Stimulated activated CD4-positive, alpha-beta T cell treated with anti-CD3 and anti-CD28 coated beads, Interleukin-1b, Interleukin-23, amount 100 ng/mL, for 48 hours (primary cell): ENCODE data around the gene EFHC1.
"Not testable (repeated sequence)": the region's sequence is repeated elsewhere in the genome, so short reads cannot be mapped to it uniquely, and the experiment has no call there.

Experiments used
- DNase-seq: peaks from one replicate; pipeline ENCODE4 v3.0.0-alpha.2; 2020

EFHC1 gene

DNA sequence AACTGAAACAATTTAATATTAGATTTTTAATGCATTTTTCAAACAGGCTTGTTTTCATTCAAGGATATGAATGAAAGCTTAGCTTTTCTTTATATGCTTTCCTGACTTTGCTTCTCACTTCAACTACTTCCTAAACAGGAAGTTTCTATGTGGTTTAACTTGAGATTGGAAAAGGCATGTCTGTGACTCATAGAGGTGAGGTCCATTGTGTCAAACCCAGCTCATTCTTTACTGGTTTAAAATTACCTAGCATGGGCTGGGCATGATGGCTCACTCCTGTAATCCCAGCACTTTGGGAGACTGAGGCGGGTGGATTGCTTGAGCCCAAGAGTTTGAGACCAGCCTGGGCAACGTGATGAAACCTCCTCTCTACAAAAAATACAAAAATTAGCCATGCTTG, 34.4 kb downstream of the EFHC1 start:
- DNase-seq: no peak

DNA sequence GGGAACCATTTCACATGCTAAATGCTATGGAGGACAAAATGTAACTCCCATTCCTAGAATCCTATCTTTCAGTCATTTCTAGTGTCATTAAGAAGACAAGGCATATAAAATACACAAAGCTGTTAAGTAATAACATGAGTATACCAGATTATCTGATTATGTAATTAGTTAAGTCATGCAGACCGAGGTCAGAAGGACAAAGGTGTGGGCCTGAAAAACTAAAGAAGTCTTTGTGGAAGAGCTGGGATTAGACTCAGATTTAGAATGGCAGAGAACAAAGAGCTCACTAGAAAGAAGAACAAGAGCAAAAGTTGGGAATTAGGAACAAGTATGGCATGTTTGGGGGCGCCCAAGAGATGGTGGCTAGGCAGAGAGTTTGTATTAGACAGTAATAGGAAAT, 37.0 kb downstream of the EFHC1 start:
- DNase-seq: no peak

DNA sequence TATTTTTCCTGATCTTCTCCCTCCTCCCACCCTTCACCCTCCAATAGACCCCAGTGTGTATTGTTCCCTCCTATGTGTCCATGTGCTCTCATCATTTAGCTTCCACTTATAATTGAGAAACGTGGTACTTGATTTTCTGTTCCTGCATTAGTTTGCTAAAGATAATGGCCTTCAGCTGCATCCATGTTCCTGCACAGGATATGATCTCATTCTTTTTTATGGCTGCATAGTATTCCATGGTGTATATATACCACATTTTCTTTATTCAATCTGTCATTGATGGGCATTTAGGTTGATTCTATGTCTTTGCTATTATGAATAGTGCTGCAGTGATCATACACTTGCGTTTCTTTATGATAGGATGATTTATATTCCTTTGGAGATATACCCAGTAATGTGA, 41.1 kb downstream of the EFHC1 start:
- not testable (repeated sequence) for DNase-seq

DNA sequence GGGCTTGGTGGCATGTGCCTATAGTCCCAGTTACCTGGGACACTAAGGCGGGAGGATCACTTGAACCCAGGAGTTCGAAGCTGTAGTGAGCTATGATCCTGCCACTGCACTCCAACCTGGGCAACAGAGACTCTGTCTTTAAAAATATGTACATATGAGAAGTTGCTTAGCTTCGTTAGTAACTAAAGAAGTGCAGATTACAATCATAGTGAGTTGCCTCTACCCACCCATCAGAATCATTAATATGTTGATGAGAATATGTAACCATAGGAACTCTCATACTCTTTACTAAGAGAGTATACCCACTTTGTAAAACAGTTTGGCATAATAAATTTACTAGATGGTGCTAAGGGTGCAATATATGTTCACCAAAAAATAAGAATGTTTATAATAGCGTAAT, 54.0 kb downstream of the EFHC1 start:
- no peak for DNase-seq

DNA sequence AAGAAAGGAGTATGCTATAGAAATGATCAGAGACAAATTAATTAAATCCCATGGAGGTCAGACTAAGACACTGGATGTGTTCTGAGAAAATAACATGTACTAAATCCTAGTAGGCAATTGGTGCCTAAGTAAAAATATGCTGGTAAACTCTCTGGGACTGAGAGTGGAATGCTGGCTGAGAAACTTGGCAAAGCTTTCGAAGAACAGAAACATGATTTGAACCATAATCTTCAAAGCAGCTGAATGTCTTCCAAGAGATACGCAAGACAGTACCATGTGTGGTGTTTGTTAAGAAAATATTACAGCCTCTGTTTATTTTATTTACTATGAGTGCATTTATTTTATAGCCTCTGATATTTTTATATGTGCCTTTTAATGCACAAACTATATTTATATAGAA, 55.2 kb downstream of the EFHC1 start:
- DNase-seq: no peak

DNA sequence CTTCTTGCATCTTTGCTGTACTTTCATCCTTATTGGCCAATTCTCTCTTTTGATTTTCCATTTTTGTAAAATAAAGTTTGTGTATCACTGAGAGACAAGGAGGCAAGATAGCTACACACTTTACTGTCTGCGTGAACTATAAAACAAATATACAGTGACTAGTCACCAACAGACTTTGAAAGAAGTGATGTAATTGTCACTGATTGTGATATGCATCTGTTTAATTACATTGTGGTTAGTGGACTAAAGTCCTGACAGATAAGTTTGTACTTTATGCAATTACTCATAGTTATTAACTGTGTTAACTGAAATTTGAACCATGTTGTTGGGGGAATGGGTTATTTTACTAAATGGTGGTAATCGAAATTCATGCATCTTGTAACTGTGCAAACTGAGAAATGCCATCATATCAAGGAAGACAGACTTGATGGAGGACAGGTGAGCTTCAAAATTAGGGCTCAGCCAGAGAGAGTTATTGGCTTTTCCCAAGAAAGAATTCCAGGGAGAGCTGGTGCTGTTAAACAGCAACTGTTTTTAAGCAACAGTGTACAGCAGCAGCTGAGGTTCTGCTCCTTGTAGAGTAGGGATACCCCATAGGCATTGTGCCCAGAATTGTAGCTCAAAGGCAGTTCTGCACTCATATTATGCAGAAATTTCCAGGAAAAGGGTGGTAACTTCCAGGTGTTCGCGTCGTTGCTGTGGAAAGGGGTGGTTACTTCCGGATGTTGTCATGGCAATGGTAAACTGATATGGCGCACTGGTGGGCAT, 62.9 kb downstream of the EFHC1 start:
- DNase-seq: no peak

DNA sequence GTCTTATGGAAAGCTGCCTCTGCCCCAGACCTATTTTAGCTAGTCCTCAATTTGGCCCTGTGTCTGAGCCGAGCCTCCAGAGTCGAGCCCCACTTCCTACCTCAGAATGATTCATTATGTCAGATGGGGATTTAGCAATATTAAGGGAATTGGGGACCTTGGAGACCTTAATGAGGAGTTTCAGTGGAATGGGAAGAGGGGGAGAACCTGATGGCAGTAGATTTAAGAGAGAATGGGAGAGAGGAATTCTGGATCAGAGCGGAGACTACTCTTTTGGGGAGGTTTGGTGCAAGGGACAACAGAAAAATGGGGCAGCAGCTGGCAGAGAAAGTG, 63.5 kb downstream of the EFHC1 start:
- no peak for DNase-seq

DNA sequence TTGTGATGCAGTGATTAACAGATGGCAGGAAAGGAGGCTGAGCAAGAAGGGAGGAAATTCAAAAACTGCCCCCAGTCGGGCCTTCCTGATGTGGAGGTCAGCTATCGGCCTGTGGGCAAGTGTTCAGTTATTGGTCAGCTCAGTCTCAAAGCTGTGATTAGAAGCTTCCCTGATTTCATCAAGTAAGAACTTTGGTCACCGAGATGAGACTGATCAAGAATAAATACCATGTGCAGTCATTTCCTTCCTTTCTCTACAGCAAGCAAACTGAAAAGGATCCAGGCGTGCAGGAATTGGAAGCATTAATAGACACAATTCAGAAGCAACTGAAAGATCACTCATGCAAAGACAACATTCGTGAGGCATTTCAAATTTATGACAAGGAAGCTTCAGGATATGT, 69.7 kb downstream of the EFHC1 start:
- DNase-seq: no peak

DNA sequence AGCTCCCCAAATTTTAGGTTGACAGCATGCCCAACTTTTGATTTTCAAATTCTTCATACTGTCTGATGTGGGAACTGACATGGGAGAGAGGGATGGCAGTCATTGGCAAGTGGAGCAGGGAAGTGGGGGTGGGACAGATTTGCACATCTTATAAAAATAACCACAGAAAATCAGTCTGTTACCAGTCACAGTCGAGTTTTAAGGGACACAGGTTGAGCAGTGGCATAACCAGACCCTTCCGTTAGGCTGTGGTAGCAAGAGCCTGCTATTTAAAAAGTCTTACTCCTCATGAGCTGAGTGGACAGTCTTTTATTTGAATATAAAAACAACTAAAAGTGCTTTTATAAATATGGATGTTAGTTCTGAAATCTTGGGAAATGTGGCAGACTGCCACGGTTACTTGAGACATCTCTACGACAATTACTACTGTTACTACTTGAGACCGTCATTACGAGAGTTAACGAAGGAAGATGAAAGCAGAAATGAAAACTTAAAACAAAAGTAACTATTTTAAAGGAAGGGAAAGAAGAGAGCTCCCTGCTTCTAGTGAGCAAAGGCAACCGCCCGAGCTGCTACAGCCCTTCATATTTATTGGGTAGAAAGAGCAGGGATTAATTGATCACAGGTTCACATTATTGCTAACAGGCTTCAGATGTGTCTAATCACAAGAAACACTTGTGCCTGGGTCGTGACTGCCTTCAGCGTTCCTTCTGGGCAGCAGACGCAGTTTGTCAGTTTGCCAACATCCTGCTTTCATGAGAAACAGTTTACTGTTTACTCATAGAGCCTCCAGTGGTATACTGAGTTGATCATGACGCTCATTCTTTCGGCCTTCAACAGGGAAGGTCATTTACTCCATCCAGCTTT, 71.3 kb downstream of the EFHC1 start:
- no peak for DNase-seq

DNA sequence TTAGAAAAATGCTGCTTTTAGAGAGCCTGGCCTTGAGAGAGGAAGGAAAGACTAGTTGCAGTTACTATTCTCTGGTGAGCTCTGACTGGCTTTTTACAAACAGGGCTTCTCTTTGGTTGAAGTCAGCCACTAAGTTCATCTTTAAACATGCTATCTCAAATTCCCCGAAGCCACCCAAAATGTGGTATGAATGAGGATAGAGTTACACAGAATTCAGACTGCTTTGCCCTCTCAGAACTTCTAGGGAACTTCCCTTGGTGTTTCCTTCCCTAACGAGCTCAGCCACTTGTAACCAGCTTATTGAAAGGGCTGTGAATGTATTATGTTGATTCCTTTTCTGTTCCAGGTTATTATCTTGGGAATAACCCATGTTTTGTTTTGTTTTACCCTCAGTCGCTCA, 73.5 kb downstream of the EFHC1 start:
- DNase-seq: no peak

DNA sequence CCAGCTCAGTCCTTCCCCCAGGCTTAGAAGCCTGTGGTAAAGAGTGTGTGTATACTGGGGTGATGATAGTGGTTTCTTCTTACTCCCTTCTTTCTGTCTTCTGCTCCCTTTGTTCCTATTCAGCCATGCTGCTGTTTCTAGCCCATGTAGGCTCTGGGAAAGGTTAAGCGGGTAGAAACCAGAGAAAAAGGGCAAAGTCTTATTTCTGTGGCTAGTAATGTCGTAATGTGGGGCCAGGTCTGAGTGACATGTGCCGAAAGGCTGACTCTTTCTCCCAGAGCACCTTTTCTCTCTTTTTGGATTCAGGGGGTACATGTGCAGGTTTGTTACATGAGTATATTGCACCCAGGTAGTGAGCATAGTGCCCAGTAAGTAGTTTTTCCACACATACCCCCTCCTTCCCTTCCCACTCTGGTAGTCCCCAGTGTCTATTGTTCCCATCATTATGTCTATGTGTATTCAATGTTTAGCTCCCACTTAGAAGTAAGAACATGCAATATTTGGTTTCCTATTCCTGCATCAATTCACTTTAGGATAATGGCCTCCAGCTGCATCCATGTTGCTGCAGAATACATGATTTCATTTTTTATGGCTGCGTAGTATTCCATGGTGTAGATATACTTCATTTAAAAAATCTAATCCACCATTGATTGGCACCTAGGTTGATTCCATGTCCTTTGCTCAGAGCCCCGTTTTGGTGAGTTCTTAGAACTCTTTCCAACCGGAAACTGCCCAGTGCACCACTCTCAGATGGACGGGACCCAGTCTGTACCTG, 74.3 kb downstream of the EFHC1 start:
- no peak for DNase-seq

DNA sequence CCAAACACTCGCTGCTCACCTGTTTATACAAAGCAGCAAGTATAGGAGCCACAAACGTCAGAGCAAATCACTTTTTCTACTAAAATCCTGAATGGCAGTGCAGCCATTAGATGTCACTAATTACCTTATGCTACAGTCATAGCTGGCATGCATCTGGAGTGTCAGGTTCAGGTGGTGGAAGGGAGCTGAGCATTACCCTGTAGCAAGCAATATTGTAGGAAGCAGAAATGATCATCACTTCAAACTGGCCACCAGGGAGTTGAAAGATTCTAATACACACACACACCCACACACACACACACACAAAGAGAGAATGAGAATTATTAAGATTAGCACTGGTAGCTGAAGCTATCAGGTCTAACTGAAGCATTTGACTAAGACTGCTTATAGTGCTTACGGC, 75.8 kb downstream of the EFHC1 start:
- no peak for DNase-seq

DNA sequence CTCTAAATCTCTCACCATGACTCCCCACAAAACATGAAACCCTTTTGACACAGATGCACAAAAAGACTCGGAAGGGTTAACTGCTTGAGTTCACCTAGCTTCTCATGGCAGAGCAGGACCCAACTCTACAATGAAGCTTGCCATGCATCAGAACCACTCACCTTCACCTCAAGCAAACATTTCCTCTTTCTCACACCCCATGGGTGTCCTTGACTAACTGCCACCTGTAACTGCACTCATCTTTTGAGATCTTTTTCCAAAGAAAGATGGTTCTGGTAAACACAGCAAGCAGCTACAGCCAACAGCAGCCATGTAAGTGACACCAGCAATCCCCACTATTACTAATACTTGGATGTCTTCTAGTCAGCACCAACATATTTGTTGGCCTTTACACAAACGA, 76.5 kb downstream of the EFHC1 start:
- DNase-seq: no peak

DNA sequence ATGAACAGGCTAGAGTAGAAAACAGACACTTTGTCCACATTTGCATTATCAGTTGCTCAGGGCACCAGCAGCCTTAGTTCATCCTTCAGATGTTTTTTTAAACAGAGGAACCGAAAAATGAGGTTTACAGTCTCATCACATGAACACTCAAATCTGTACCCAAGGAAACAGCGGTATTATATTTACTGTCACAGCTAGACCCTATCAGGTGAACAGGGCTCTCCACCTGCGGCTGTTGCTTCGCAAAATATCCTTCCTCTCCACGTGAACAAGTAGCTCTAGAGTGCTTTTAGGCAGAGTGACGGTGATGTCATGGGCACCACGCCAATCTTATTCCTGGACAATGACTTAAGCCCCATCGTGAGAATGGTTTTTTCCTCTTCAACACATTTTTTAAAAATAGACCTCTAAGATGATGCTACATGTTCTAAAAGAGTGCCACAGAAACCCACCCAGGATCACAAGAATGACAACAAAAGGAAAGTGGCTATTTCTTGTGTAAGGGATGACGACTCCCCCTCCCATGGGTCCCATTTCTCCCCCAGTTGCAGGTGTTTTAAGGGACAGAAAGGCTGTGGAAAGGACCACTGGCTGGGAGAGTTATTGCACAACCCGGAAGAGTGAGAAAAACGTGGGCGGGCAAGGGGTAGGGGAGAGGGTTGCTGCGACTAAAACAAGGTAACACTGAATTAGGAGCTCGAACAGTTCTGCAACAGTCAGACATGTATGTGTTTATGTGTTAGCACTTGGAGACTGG, 77.7 kb downstream of the EFHC1 start:
- DNase-seq: no peak

DNA sequence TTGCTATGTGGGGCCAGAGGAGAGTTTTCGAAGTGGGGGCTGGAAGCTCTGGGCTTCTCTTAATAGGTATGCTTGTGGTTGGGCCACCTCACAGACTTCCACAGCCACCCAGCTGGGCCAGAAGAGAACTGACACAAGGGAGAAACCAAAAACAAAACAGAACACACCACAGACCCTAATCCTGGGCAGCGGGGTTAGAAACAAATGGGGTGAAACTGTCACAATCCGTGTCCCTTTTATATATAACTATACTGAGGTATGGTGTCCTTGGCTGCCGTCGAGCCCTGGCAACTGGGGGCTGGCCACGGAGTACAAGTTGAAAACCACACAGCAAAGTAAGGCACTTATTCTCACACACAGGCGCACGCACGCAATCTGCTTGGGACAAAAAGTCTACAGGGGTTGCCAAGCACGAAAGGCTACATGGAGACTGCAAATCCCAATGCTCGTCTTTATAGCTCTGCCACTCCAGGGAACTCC, 78.4 kb downstream of the EFHC1 start:
- DNase-seq: no peak

DNA sequence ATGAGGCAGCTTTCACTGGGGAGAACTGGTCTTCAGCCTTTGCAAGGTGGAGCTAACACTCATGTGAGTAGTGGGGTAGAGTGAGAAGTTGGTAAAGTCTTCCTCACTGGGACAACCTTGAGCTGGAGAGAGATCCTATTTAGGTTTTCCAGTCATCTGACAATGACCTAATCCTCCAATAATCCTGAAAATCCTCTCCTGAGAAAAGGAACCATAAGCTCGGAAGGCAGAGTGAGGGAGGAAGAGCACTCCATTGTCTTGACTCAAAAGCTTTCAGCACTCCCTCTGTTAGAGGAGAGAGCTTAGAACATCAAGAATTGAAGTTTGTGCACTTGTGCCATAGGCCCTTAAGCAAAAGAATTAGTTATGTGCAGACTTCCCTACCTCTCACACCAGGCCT, 78.9 kb downstream of the EFHC1 start:
- DNase-seq: no peak

DNA sequence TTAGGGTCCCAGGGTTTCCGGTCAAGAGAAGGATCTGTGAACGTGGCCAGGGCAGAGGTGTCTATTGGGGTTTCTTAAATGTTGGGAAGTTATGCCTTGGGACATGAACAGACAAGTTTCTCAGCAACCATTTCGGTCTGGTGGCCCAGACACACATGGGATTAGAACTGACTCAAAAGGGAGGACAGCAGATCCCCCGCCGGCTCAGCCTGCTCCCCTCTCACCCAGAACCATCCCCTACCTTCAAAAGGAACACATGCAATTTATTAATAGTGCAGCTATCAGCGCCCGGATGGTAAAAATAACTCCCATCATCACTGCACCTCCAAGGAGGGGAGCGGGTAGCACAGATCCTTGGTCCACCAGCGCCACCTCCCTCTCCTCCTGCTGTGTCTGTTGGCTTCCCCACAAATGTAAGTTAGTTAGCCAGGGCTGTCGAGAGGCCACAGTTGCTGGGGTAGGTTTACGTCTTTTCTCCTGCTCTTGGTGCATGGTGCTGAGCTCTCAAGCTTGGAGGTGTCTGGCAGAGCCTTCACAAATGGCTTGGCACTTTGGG, 79.6 kb downstream of the EFHC1 start:
- DNase-seq: no peak

DNA sequence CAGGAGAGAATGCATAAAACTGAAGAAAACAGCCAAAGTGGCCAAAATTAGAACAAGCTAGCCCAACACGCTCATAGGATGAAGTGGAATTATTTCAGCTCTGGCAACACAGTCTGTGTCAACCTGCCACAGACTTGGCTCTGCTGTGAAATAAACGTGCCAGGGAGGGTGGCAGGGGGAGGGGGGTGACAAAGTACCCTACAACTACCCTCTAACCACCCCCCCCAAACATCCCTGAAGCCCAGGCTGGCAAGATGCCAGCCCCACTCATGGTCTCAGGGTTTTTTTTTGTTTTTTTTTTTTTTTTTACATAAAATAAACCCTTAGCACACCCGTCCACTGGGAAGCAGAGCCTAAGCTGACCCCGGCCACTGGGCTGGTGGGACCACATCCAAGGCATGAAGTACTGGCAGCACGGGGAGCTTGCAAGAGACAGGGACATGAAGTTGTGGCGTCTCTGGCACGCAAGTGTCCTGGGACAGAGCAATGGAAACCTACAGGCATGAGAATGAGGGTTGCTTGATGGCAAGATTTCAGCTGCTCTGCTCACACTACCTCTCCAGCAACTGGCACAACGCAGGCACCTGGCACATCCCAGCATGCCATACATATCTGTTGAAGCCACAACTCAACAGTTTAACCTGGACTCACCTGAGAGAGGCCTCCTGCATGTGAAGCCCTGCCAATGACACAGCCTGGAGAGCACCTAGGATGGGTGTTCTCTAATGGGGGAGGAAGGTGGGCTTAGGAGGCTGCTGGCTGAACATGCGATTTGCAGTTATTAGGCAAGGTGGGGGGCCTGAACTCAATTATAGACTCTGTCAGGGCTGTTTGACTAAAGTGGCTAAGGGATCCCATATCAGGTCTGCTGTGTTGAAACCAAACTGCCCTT, 80.3 kb downstream of the EFHC1 start:
- DNase-seq: no peak

DNA sequence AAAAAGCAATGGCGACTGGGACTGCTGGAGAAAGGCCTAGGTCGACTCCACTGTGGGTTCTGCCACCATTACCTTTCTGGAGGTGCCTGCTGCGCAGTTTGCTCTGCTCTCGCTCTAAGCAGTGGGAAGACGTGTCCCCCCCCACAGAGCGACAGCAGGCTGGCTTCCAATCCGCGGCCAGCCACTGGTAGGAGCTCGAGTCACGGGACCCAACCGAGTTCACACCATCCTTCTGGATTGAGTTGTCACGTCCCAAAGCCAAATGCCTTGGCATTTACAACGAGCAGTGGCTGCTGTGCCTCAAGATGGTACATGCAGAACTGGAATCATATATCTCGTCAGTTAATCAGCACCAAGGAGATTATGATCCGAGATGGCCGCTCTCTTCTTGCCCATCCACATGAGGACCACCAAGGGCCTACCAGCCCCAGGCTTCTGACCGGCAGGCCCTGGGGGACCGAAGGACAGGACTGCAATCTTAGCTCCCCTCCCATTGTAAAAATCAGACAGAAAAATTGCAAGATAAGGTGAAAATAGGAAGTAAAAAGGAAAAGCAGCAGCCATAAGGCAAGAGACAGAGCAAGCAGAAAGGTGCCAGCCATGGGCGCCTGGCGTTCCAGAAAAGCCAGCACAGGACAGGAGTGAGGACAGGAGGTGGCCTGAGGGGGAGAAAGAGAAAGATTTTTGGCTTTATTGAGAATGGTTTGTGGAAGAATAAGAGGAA, 82.3 kb downstream of the EFHC1 start:
- DNase-seq: no peak

DNA sequence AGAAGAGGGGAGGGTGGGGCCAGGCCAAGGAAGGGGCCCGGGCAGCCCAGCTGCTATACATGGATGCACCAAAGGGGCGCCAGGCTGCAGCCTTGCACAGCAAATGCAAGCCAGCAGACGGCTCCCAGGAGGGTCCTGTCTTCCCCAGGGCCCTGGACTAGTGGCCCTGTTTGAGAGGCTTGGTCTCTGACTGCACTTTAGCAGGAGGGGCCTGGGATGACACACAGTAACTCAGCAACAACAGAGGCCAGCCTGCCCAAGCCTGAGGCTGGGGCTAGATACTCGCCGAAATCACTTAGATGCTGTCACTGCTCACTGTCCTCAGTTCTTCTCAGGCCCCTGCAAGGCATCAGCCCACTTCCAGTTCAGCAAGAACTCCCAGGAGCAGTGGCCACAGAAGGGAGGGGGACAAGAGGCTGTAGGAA, 83.2 kb downstream of the EFHC1 start:
- DNase-seq: no peak
